A549 (cell line): ENCODE results near the gene HOATZ.

Source experiments
- CBX2 ChIP-seq: fragments of 200-600 bp; sonication (generic); IDR thresholded peaks from 2 replicates; pipeline ENCODE4 v1.6.1; 2016; ENCODE audit warnings: low read depth, mild to moderate bottlenecking, borderline replicate concordance
- EP300 ChIP-seq, 2 experiments: fragments of >200 bp; sonication (Bioruptor Twin); formaldehyde crosslinking; IDR thresholded peaks; 2 replicates in 1 of 2; 3 replicates in 1 of 2; pipeline ENCODE4 v1.6.1; 2016 to 2017
- HDAC2 ChIP-seq: fragments of 200-600 bp; sonication (generic); IDR thresholded peaks from 2 replicates; pipeline ENCODE4 v1.6.1; 2016
- TF ChIP-seq, protein P1 (sequence below): fragments of >200 bp; sonication (Bioruptor Twin); formaldehyde crosslinking; IDR thresholded peaks from 3 replicates; pipeline ENCODE4 v1.5.1; 2016

DNA sequence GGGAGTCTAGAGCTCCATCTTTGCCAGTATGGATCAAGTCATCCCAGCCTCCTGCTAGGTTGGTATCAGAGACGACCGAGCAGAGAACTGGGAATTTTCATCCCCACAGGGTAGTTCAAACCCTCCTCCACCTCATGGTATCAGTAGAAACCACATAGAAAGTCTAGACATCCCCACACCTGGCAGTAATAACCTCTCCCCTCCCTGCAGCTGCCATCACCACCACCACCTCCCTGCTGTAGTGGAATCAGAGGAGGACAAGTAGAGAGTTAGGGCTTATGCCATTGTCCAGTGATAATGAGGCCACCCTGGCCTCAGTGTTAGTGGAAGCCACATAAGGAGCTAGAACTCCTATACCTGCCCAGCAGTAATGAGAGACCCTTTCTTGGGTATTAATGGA is 36.7 kb upstream of the HOATZ start:
- TF ChIP-seq, protein P1, sequence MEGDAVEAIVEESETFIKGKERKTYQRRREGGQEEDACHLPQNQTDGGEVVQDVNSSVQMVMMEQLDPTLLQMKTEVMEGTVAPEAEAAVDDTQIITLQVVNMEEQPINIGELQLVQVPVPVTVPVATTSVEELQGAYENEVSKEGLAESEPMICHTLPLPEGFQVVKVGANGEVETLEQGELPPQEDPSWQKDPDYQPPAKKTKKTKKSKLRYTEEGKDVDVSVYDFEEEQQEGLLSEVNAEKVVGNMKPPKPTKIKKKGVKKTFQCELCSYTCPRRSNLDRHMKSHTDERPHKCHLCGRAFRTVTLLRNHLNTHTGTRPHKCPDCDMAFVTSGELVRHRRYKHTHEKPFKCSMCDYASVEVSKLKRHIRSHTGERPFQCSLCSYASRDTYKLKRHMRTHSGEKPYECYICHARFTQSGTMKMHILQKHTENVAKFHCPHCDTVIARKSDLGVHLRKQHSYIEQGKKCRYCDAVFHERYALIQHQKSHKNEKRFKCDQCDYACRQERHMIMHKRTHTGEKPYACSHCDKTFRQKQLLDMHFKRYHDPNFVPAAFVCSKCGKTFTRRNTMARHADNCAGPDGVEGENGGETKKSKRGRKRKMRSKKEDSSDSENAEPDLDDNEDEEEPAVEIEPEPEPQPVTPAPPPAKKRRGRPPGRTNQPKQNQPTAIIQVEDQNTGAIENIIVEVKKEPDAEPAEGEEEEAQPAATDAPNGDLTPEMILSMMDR, result no peak
- TF ChIP-seq EP300 (IDR thresholded peaks at IDR 0.05) (no peak), HDAC2 (no peak), CBX2 (no peak)
